ENCODE results near the gene MPRIP. TPM values are rescaled to one million over a fixed set of nuclear protein-coding genes. Genes with fewer than 3 reads are reported as not detected.

The MPRIP gene
- total RNA-seq, 1 experiment from 2014 or later = 258 TPM

DNA sequence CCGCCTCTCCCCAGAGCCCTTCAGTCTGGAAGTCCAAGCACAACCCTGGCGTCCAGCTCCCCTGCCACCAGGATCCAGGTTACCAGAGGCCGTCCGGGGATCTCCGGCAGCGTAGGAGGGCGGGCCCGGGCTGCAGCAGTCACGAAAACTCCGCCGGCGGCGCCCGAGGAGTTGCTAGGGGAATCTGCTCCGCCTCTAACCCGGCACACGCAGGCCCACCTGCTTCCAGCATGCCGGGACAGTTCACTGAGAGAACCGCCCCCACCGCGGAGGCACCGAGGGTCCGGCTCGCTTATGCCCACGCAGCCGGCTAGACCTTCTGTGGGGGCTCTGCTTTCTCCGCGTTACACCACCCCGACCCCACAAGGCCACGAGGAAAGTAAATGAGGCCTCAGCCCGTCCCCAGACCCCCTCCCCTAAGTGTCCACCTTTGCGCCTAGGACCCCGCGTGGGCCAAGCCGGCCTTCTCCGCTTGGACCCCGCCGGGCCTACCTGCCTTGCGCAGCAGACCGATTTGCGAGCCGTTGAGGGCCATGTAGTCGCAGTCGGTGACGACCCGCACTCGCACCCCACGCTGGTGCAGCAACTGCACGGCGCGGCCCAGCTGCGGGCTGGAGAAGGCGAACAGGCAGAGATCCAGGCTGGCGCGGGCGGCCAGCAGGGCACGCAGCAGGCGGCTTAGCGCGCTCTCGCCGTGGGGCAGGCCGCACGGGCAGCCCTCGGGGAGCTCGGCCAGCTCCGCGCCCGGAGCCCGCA lies 163.3 kb downstream of the MPRIP start:
- ChIA-PET RAD21 (ENCODE audit: low non-redundant PET in 1 of 2, low total read pairs in 2 of 2, uncharacterized antibody in 2 of 2, unreplicated experiment in 2 of 2) (no interaction called here), POLR2A (no interaction called here)
- TF ChIP-seq, protein P1, sequence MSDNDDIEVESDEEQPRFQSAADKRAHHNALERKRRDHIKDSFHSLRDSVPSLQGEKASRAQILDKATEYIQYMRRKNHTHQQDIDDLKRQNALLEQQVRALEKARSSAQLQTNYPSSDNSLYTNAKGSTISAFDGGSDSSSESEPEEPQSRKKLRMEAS (IDR thresholded peaks at IDR 0.05) = 0 out of 2 replicates have a peak, but pooled peaks have one; percentile 31
- TF ChIP-seq SIN3A (IDR thresholded peaks at IDR 0.05; ENCODE audit: low read depth) (peak; percentile 57; the same call in 1 of the 2 replicates), ZFX (IDR thresholded peaks at IDR 0.05) (peak; percentile 96), CBX3 (IDR thresholded peaks at IDR 0.05; ENCODE audit: low read depth) (no peak)

DNA sequence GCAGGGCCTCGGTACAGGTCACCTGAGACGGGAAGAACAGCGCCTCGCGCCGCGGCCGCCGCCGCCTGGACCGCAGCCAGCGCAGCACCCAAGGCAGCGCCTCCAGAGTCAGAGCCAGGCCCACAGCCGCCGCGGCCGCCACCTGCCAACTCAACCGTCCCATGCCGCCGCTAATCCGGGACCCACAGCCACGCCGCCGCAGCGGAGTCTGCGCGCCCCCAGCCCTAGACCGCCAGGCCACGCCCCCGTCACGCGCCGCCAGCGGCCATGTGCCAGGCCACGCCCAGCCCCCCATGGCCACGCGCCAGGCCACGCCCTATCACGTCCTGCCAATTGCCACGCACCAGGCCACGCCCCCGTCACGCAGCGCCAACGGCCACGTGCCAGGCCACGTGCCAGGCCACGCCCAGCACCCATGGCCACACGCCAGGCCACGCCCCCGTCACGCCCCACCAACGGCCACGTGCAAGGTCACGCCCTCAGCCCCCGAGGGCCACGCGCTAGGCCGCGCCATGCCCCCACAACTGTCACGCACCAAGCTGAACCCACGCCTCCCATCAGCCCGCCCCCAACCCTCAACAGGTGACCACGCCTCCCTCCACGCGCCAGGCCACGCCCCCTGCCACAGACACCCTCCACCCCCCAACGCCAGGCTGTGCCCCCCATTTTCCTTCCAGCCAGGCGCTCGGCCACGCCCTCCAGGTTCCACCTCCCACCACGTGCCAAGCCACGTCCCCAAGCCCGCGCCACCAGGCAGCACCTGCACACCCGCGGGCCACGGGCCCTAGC lies 164.1 kb downstream of the MPRIP start, which contains the start of gene PLD6:
PLD6 (minus strand) TSS at position 210 of the 789 bp plus-strand sequence; CDS start at position 163, 47 bp downstream.
- ChIA-PET CTCF (no interaction called here), POLR2A (no interaction called here), RAD21 (ENCODE audit: low non-redundant PET in 1 of 2, low total read pairs in 2 of 2, uncharacterized antibody in 2 of 2, unreplicated experiment in 2 of 2) (no interaction called here)
- no peaks in the 10 kb centered on the region for H3K27me3 ChIP-seq (ENCODE audit: insufficient read depth, low read length)
- peak; percentile 69 for DNase-seq (ENCODE audit: low read depth, low spot score)
- peaks cover 7 to 31% of the 10 kb centered on the region in 2 experiments for H3K4me1 ChIP-seq (ENCODE audit: control insufficient read depth in 1 of 2, insufficient read depth in 2 of 2, low read length in 2 of 2)
- BruUV-seq (replicated peaks) = no TSS peak
- peak within 1 kb of the TSS; percentile 82 to 95 for H3K4me3 ChIP-seq (replicated peaks in 1 of 2; ENCODE audit: low read depth in 1 of 2, low read length in 2 of 2)
- H2AFZ ChIP-seq (ENCODE audit: low read depth, low read length, poor library complexity, severe bottlenecking) = peak within 1 kb of the TSS; percentile 13
- peak within 1 kb of the TSS; percentile 100 for H3K4me2 ChIP-seq (ENCODE audit: low read length)
- H3K9ac ChIP-seq (ENCODE audit: low read length) = peak within 1 kb of the TSS; percentile 99
- H3K9me2 ChIP-seq (ENCODE audit: insufficient read depth) = no peaks in the 10 kb centered on the region
- peaks cover 30% of the 10 kb centered on the region for H3K79me2 ChIP-seq (ENCODE audit: insufficient read depth, low read length)
- H4K20me1 ChIP-seq (ENCODE audit: insufficient read depth) = no peaks in the 10 kb centered on the region
- H3K27ac ChIP-seq (ENCODE audit: low read depth, low read length) = peak within 1 kb of the TSS; percentile 89
- intact Hi-C loops (cut with micrococcal nuclease) = loop anchor here (2.0 kb wide), 1 partner anchor 74 kb away; the partner anchor contains the start of gene COPS3
- ATAC-seq = peak; percentile 75
- H3K36me3 ChIP-seq (ENCODE audit: control insufficient read depth in 1 of 2, insufficient read depth in 2 of 2, low read length in 2 of 2) = peaks cover 6 to 22% of the 10 kb centered on the region in 2 experiments
- no peaks in the 10 kb centered on the region for H3K9me3 ChIP-seq (ENCODE audit: control insufficient read depth in 1 of 2, insufficient read depth in 1 of 2, low read depth in 1 of 2, low read length in 2 of 2)
- TF ChIP-seq, protein P2, sequence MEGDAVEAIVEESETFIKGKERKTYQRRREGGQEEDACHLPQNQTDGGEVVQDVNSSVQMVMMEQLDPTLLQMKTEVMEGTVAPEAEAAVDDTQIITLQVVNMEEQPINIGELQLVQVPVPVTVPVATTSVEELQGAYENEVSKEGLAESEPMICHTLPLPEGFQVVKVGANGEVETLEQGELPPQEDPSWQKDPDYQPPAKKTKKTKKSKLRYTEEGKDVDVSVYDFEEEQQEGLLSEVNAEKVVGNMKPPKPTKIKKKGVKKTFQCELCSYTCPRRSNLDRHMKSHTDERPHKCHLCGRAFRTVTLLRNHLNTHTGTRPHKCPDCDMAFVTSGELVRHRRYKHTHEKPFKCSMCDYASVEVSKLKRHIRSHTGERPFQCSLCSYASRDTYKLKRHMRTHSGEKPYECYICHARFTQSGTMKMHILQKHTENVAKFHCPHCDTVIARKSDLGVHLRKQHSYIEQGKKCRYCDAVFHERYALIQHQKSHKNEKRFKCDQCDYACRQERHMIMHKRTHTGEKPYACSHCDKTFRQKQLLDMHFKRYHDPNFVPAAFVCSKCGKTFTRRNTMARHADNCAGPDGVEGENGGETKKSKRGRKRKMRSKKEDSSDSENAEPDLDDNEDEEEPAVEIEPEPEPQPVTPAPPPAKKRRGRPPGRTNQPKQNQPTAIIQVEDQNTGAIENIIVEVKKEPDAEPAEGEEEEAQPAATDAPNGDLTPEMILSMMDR (IDR thresholded peaks at IDR 0.05 in 2 of 3, conservative IDR thresholded peaks at IDR 0.05 in 1 of 3; ENCODE audit: borderline replicate concordance in 1 of 3, insufficient read depth in 1 of 3, low read depth in 2 of 3, low read length in 2 of 3) = no peak
- TF ChIP-seq TCF7L2 (IDR thresholded peaks at IDR 0.05; ENCODE audit: borderline replicate concordance, extremely low read depth, insufficient read depth, insufficient read length) (peak; percentile 59), FOSL1 (IDR thresholded peaks at IDR 0.05; ENCODE audit: low read depth) (no peak), CBX3 (IDR thresholded peaks at IDR 0.05; ENCODE audit: low read depth) (peak; percentile 92), ELF1 (IDR thresholded peaks at IDR 0.05; ENCODE audit: borderline replicate concordance, low read depth) (no peak), YY1 (IDR thresholded peaks at IDR 0.05; ENCODE audit: extremely low read depth, insufficient replicate concordance, low read depth, low read length) (no peak), CEBPB (IDR thresholded peaks at IDR 0.05; ENCODE audit: low read depth) (no peak), EZH2 (IDR thresholded peaks at IDR 0.05) (no peak), EGR1 (IDR thresholded peaks at IDR 0.05; ENCODE audit: low read depth) (peak; percentile 42; the same call in 1 of the 2 replicates), SRF (IDR thresholded peaks at IDR 0.05; ENCODE audit: low read depth) (no peak), EZH2phosphoT487 (IDR thresholded peaks at IDR 0.05; ENCODE audit: borderline replicate concordance) (no peak), RAD21 (IDR thresholded peaks at IDR 0.05; ENCODE audit: low read depth) (no peak)
- TF ChIP-seq, protein P3, sequence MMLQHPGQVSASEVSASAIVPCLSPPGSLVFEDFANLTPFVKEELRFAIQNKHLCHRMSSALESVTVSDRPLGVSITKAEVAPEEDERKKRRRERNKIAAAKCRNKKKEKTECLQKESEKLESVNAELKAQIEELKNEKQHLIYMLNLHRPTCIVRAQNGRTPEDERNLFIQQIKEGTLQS (IDR thresholded peaks at IDR 0.05) = no peak
- TF ChIP-seq, protein P1 (IDR thresholded peaks at IDR 0.05) = peak; percentile 100

More for the DNA sequence above, 163.3 kb downstream of the MPRIP start:
- Histone ChIP-seq H3K79me2 (ENCODE audit: insufficient read depth, low read length) (peaks cover 30% of the 10 kb centered on the region), H3K9me2 (ENCODE audit: insufficient read depth) (no peaks in the 10 kb centered on the region), H3K9ac (ENCODE audit: low read length) (peak overlapping the region; percentile 99), H3K9me3 (ENCODE audit: control insufficient read depth in 1 of 2, insufficient read depth in 1 of 2, low read depth in 1 of 2, low read length in 2 of 2) (no peaks in the 10 kb centered on the region), H3K4me2 (ENCODE audit: low read length) (peak overlapping the region; percentile 100), H2AFZ (ENCODE audit: low read depth, low read length, poor library complexity, severe bottlenecking) (no peak overlapping the region), H4K20me1 (ENCODE audit: insufficient read depth) (no peaks in the 10 kb centered on the region), H3K4me1 (ENCODE audit: control insufficient read depth in 1 of 2, insufficient read depth in 2 of 2, low read length in 2 of 2) (peaks cover 7 to 31% of the 10 kb centered on the region in 2 experiments), H3K4me3 (replicated peaks in 1 of 2; ENCODE audit: low read depth in 1 of 2, low read length in 2 of 2) (peak overlapping the region; percentile 82 to 95), H3K36me3 (ENCODE audit: control insufficient read depth in 1 of 2, insufficient read depth in 2 of 2, low read length in 2 of 2) (peaks cover 6 to 28% of the 10 kb centered on the region in 2 experiments), H3K27ac (ENCODE audit: low read depth, low read length) (peak overlapping the region; percentile 89), H3K27me3 (ENCODE audit: insufficient read depth, low read length) (no peaks in the 10 kb centered on the region)
- CTCF ChIA-PET = no interaction called here
- BruUV-seq (replicated peaks) = TSS peak; percentile 48
- DNase-seq (ENCODE audit: low read depth, low spot score) (peak; percentile 7), ATAC-seq (peak; percentile 61)
- intact Hi-C loops (cut with micrococcal nuclease) = loop anchor here (2.0 kb wide), 1 partner anchor 75 kb away; the partner anchor contains the start of gene COPS3
